Measurements from ENCODE around the gene BAZ2B.

GRCh38 chr2:159270744-159271379 is 345.5 kb downstream of the BAZ2B start:
- no peak for TF ChIP-seq CTCF (IDR thresholded peaks at IDR 0.05; ENCODE audit: borderline replicate concordance, extremely low read depth, low read length, poor library complexity, severe bottlenecking)
- no peak for TF ChIP-seq EZH2 (IDR thresholded peaks at IDR 0.05; ENCODE audit: borderline replicate concordance, low read depth, low read length, severe bottlenecking)
